ENCODE measurements around the gene OR10H1.

OR10H1 gene

GRCh38 chr19:15769586-15769985 is 45.9 kb downstream of the OR10H1 start:
- DNase-seq = no peak

- no peak for DNase-seq
These were observed 55.4 kb downstream of the OR10H1 start for GRCh38 chr19:15759962-15760565.

GRCh38 chr19:15758379-15758778 is 57.1 kb downstream of the OR10H1 start:
- no peak for DNase-seq

Data from SIG-M5 (cell line).